KMS-11 (cell line): ENCODE results near the gene BCL7A.
A peak's percentile ranks its signal among the peaks of the same experiment; 100 is the strongest.

Source experiments
- H2AFZ ChIP-seq: fragments of 200-600 bp; sonication (generic); 2 replicates; pipeline ENCODE4 v1.6.1; 2016; ENCODE audit warnings: antibody characterized with exemption, mixed run types, low read depth
- H3K27ac ChIP-seq: fragments of 200-600 bp; sonication (generic); 2 replicates; pipeline ENCODE4 v1.6.1; 2016; ENCODE audit warnings: mild to moderate bottlenecking, mixed run types
- H3K27me3 ChIP-seq: fragments of 200-600 bp; sonication (generic); 2 replicates; pipeline ENCODE4 v1.6.1; 2017; ENCODE audit warnings: mild to moderate bottlenecking, low read depth, mixed run types, moderate library complexity; ENCODE audit not compliant: insufficient read depth
- H3K36me3 ChIP-seq: fragments of 200-600 bp; sonication (generic); 2 replicates; pipeline ENCODE4 v1.6.1; 2017; ENCODE audit warnings: mild to moderate bottlenecking, mixed run types; ENCODE audit not compliant: insufficient read depth
- H3K4me1 ChIP-seq: fragments of 200-600 bp; sonication (generic); 2 replicates; pipeline ENCODE4 v1.6.1; 2016; ENCODE audit warnings: mild to moderate bottlenecking, low read depth, mixed run types; ENCODE audit not compliant: poor library complexity, severe bottlenecking
- H3K4me2 ChIP-seq: fragments of 200-600 bp; sonication (generic); 2 replicates; pipeline ENCODE4 v1.7.0; 2016; ENCODE audit warnings: mild to moderate bottlenecking, mixed run types
- H3K4me3 ChIP-seq: fragments of 200-600 bp; sonication (generic); IDR thresholded peaks from 2 replicates; pipeline ENCODE4 v1.6.1; 2017; ENCODE audit warnings: low read depth, low read length, mixed read lengths; ENCODE audit not compliant: insufficient read depth
- H3K79me2 ChIP-seq: fragments of 200-600 bp; sonication (generic); 2 replicates; pipeline ENCODE4 v1.6.1; 2016; ENCODE audit warnings: low read depth, mixed run types; ENCODE audit not compliant: insufficient read depth
- H3K9ac ChIP-seq: fragments of 200-600 bp; sonication (generic); 2 replicates; pipeline ENCODE4 v1.6.1; 2016; ENCODE audit warnings: mild to moderate bottlenecking, mixed run types
- H4K20me1 ChIP-seq: fragments of 200-600 bp; sonication (generic); 2 replicates; pipeline ENCODE4 v1.6.1; 2016; ENCODE audit warnings: mild to moderate bottlenecking, mixed run types; ENCODE audit not compliant: insufficient read depth
- CTCF ChIP-seq: fragments of 200-600 bp; sonication (generic); conservative IDR thresholded peaks from 2 replicates; pipeline ENCODE4 v1.6.1; 2017; ENCODE audit warnings: low read depth, mild to moderate bottlenecking, antibody characterized with exemption, low read length, moderate library complexity, mixed read lengths

Gene BCL7A

GRCh38 chr12:122076743-122077495 lies 55.2 kb downstream of the BCL7A start:
- TF ChIP-seq CTCF, result no peak
- Histone ChIP-seq H3K79me2 (peaks cover 30% of the 10 kb centered on the region; the same call in 1 of the 2 replicates), H4K20me1 (no peaks in the 10 kb centered on the region), H3K36me3 (no peaks in the 10 kb centered on the region), H3K4me3 (no peak overlapping the region), H3K9ac (no peak overlapping the region), H3K27ac (no peak overlapping the region), H3K4me2 (no peak overlapping the region), H2AFZ (no peak overlapping the region), H3K27me3 (no peaks in the 10 kb centered on the region), H3K4me1 (peaks cover 18% of the 10 kb centered on the region)

GRCh38 chr12:122078141-122079032 lies 56.7 kb downstream of the BCL7A start, which contains the start of gene MLXIP:
Gene MLXIP, plus strand, starts transcription at chr12:122078756. Its CDS starts 98 bp downstream, at chr12:122078854.
- no peaks in the 10 kb centered on the region for H4K20me1 ChIP-seq
- H3K36me3 ChIP-seq, result no peaks in the 10 kb centered on the region
- H3K9ac ChIP-seq, result peak within 1 kb of the TSS; percentile 66
- peak within 1 kb of the TSS; percentile 94 for H3K4me2 ChIP-seq
- TF ChIP-seq CTCF, result no peak
- peaks cover 42% of the 10 kb centered on the region; the same call in 1 of the 2 replicates for H3K79me2 ChIP-seq
- H3K27ac ChIP-seq, result peak within 1 kb of the TSS; percentile 20; the same call in 1 of the 2 replicates
- H2AFZ ChIP-seq, result peak within 1 kb of the TSS; percentile 71
- no peaks in the 10 kb centered on the region for H3K27me3 ChIP-seq
- no peak within 1 kb of the TSS for H3K4me3 ChIP-seq
- H3K4me1 ChIP-seq, result peaks cover 33% of the 10 kb centered on the region

- Histone ChIP-seq H3K36me3 (no peaks in the 10 kb centered on the region), H2AFZ (no peak overlapping the region), H3K79me2 (peaks cover 47% of the 10 kb centered on the region; the same call in 1 of the 2 replicates), H3K4me1 (peaks cover 39% of the 10 kb centered on the region), H3K9ac (peak overlapping the region; percentile 66), H3K4me2 (peak overlapping the region; percentile 94), H3K27ac (no peak overlapping the region), H3K27me3 (no peaks in the 10 kb centered on the region), H3K4me3 (no peak overlapping the region), H4K20me1 (no peaks in the 10 kb centered on the region)
- TF ChIP-seq CTCF, result no peak
Measured at GRCh38 chr12:122079033-122079531, 57.4 kb downstream of the BCL7A start.

- Histone ChIP-seq H3K4me2 (peak overlapping the region; percentile 94), H3K27ac (no peak overlapping the region), H3K79me2 (peaks cover 47% of the 10 kb centered on the region; the same call in 1 of the 2 replicates), H3K4me3 (no peak overlapping the region), H4K20me1 (no peaks in the 10 kb centered on the region), H3K9ac (peak overlapping the region; percentile 66; the same call in 1 of the 2 replicates), H3K27me3 (no peaks in the 10 kb centered on the region), H2AFZ (no peak overlapping the region), H3K4me1 (peaks cover 39% of the 10 kb centered on the region), H3K36me3 (no peaks in the 10 kb centered on the region)
- no peak for TF ChIP-seq CTCF
Measured at GRCh38 chr12:122079532-122080081, 57.9 kb downstream of the BCL7A start.
